ENCODE measurements around the gene NACC1.
A peak's percentile ranks its signal among the peaks of the same experiment; 100 is the strongest.

- TF ChIP-seq, protein P1, sequence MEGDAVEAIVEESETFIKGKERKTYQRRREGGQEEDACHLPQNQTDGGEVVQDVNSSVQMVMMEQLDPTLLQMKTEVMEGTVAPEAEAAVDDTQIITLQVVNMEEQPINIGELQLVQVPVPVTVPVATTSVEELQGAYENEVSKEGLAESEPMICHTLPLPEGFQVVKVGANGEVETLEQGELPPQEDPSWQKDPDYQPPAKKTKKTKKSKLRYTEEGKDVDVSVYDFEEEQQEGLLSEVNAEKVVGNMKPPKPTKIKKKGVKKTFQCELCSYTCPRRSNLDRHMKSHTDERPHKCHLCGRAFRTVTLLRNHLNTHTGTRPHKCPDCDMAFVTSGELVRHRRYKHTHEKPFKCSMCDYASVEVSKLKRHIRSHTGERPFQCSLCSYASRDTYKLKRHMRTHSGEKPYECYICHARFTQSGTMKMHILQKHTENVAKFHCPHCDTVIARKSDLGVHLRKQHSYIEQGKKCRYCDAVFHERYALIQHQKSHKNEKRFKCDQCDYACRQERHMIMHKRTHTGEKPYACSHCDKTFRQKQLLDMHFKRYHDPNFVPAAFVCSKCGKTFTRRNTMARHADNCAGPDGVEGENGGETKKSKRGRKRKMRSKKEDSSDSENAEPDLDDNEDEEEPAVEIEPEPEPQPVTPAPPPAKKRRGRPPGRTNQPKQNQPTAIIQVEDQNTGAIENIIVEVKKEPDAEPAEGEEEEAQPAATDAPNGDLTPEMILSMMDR (optimal IDR thresholded peaks at IDR 0.05 in 1 of 3, IDR thresholded peaks at IDR 0.05 in 1 of 3, conservative IDR thresholded peaks at IDR 0.05 in 1 of 3; ENCODE audit: extremely low read depth in 1 of 3, insufficient read depth in 2 of 3, low read length in 3 of 3) = peak in 2 of 3 experiments; percentile 10 to 32
- TF ChIP-seq EZH2 (IDR thresholded peaks at IDR 0.05; ENCODE audit: low read length) = no peak
Observed at GRCh38 chr19:13154911-13155471, 36.9 kb downstream of the NACC1 start.
